Right lobe of liver (tissue), 6 donors: ENCODE results near the gene AP3D1. TPM values are rescaled to one million over a fixed set of nuclear protein-coding genes. Genes with fewer than 3 reads are reported as not detected.
A peak's percentile ranks its signal among the peaks of the same experiment; 100 is the strongest.
"Not testable (repeated sequence)": the region's sequence is repeated elsewhere in the genome, so short reads cannot be mapped to it uniquely, and the experiment has no call there.

Experiments
- ATAC-seq, 4 donors: fragments of 200-7000 bp; cut with Tn5 transposase; one replicate each; pipeline ENCODE4 v1.9.1; 2020; ENCODE audit warnings: mild to moderate bottlenecking in 4 of 4, moderate library complexity in 4 of 4
- DNase-seq, 3 donors: peaks; one replicate each; pipeline ENCODE4 v3.0.0-alpha.2; 2020
- H3K27ac ChIP-seq, 3 donors: fragments of 200-600 bp; one replicate each; pipeline ENCODE4 v1.8.0; 2022
- H3K27me3 ChIP-seq, 2 donors: fragments of 200-600 bp; one replicate each; pipeline ENCODE4 v1.8.0; 2022
- H3K36me3 ChIP-seq, 4 donors: fragments of 200-600 bp; sonication (generic) in 1 of 4; one replicate each; pipeline versions ENCODE4 v1.5.1 to v1.8.0; 2017 to 2022; ENCODE audit warnings: control low read depth in 1 of 4
- H3K4me1 ChIP-seq, 4 donors: fragments of 200-600 bp; sonication (generic) in 1 of 4; one replicate each; pipeline versions ENCODE4 v1.5.1 to v1.8.0; 2017 to 2022; ENCODE audit warnings: control low read depth in 1 of 4
- H3K4me3 ChIP-seq, 3 donors: fragments of 200-600 bp; one replicate each; pipeline ENCODE4 v1.8.0; 2022
- H3K9me3 ChIP-seq, 4 donors: fragments of 200-600 bp; sonication (generic) in 1 of 4; one replicate each; pipeline versions ENCODE4 v1.5.1 to v1.8.0; 2017 to 2022; ENCODE audit warnings: control low read depth in 1 of 4
- POLR2A ChIP-seq: fragments of 450-650 bp; IDR thresholded peaks from one replicate; pipeline ENCODE4 v1.6.1; 2017; ENCODE audit warnings: antibody characterized with exemption, mild to moderate bottlenecking
- WGBS: methylation state at CpG from one replicate; pipeline ENCODE4 v1.1.6; 2018; ENCODE audit warnings: low coverage, low lambda C conversion rate; ENCODE audit not compliant: insufficient coverage; ENCODE audit errors: missing lambda C conversion rate; 5-methylcytosine and 5-hydroxymethylcytosine counted together
- intact Hi-C, 2 donors: fragments of 100-400 bp; cut with DNase I; formaldehyde crosslinking; loops; one replicate each; pipeline versions ENCODE4 v1.11.2 to v1.14.1; 2022
- long read RNA-seq: library from polyadenylated mRNA; unstranded; transcript quantifications from one replicate; pipeline ENCODE4 v2.0.0, GENCODE V29; 2019
- total RNA-seq, 6 experiments: library from RNA; depleted of rRNA in 2 of 6; stranded (reverse); fragments of >200 nt in 2 of 6; fragmentation: NEBNext Ultra II Directional in 3 of 6; extraction: Animal tissue kit (Norgen Biotek cat#: 25700) in 3 of 6; gene quantifications; one replicate each; pipeline versions ENCODE4 v1.1.0 to v1.2.4, GENCODE V29; 2016 to 2023
- TF ChIP-seq, protein P1 (sequence below), 4 donors: fragments of 200-600 bp in 3 of 4; fragments of 450-650 bp in 1 of 4; IDR thresholded peaks; one replicate each; pipeline versions ENCODE4 v1.5.1 to v1.8.0; 2016 to 2022; ENCODE audit warnings: antibody characterized with exemption in 4 of 4, mild to moderate bottlenecking in 2 of 4
- donor health status: DM: no; HTN: yes; CAD: no.
- donor health status: DM: no; HTN: no; CAD: no.
- donor health status: DM: no; HTN: no; CAD: no.
- donor health status: DM: no; HTN: yes; CAD: no.
- donor health status: DM: no; HTN: yes; CAD: no.

The AP3D1 gene
- 10 to 100 TPM; 55.5 to 99.0 (median 65.5) TPM for total RNA-seq
- long read RNA-seq, partial matches to known transcripts, result 6 of 12 reads
- long read RNA-seq, other reads (novel, unspliced or antisense), result 6 of 12 reads

DNA sequence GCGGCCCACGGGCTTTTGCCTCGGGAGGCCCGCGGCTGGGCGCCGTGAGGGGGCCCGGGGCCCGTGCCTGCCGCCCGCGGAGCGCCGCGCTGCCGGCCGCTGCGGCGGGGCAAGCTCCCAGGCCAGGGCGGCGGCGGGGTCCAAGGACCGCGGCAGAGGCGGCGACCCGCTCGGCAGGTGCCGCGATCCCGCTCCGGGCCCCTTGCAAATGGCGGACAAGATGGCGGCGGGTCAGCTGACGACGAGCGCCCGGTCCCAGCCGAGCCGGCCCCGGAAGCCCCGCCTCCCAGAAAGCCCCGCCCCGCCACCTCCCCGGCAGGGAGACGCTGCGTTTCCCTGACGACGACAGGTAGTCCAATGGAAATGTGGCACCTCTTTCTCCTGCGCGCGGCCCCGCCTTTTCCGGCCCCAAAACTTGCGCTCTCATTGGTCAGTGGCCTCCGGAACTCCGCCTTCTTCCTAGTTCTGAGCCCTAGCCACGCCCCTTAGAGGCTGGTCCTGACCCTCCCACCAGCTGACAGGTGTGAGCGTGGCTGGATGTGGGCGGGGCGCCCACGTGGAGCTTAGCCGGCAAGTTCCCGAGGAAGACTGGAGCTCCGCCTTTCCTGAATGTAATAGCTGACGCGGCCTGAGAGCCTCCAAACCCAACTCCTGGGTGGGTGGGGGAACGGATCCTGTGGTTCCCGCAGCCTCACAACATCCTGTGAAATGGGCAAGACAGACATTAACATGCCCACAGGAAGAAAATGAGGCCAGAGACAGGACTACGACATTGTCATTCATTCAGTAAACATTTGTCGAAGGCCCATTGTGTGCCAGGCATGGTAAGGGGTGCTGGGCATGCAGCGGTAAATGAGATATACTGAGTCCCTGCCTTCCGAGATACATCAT lies at the start of gene AP3D1:
AP3D1 (minus strand) TSS at position 228 of the 891 bp plus-strand sequence. CDS start 232 bp downstream, outside the sequence.
- DNase-seq, result peak; percentile 100
- intact Hi-C loops, result loop anchor here in 1 of 2 donors (10.0 kb wide), 1 partner anchor 243 kb away; no protein-coding TSS in a partner anchor
- Histone ChIP-seq H3K27me3 (no peaks in the 10 kb centered on the region), H3K36me3 (no peaks in the 10 kb centered on the region), H3K4me1 (peaks cover 0 to 28% (median 14%) of the 10 kb centered on the region in 4 donors), H3K4me3 (peak within 1 kb of the TSS; percentile 58 to 98 (median 92)), H3K9me3 (no peaks in the 10 kb centered on the region), H3K27ac (peak within 1 kb of the TSS; percentile 32 to 80 (median 59))
- 12% methylated on average over 8 of the region's 74 CpGs for WGBS
- ATAC-seq, result peak; percentile 91 to 96 (median 94)
- TF ChIP-seq POLR2A, result peak; percentile 48
- TF ChIP-seq, protein P1, sequence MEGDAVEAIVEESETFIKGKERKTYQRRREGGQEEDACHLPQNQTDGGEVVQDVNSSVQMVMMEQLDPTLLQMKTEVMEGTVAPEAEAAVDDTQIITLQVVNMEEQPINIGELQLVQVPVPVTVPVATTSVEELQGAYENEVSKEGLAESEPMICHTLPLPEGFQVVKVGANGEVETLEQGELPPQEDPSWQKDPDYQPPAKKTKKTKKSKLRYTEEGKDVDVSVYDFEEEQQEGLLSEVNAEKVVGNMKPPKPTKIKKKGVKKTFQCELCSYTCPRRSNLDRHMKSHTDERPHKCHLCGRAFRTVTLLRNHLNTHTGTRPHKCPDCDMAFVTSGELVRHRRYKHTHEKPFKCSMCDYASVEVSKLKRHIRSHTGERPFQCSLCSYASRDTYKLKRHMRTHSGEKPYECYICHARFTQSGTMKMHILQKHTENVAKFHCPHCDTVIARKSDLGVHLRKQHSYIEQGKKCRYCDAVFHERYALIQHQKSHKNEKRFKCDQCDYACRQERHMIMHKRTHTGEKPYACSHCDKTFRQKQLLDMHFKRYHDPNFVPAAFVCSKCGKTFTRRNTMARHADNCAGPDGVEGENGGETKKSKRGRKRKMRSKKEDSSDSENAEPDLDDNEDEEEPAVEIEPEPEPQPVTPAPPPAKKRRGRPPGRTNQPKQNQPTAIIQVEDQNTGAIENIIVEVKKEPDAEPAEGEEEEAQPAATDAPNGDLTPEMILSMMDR (IDR thresholded peaks at IDR 0.05), result no peak

DNA sequence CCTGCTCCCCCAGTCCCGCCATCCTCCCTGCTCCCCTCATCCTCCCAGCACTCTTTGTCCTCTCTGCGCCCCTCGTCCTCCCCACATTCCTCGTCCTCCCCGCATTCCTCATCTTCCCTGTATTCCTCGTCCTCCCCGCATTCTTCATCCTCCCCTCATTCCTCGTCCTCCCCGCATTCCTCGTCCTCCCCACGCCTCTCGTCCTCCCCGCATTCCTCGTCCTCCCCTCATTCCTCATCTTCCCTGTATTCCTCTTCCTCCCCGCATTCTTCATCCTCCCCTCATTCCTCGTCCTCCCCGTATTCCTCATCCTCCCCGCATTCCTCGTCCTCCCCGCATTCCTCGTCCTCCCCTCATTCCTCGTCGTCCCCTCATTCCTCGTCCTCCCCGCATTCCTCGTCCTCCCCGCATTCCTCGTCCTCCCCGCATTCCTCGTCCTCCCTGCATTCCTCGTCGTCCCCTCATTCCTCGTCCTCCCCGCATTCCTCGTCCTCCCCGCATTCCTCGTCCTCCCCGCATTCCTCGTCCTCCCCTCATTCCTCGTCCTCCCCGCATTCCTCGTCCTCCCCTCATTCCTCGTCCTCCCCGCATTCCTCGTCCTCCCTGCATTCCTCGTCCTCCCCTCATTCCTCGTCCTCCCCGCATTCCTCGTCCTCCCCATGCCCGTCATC lies 49.4 kb upstream of the AP3D1 start:
- H3K27ac ChIP-seq, DNase-seq, H3K4me1 ChIP-seq, H3K27me3 ChIP-seq, intact Hi-C loops, ATAC-seq, H3K36me3 ChIP-seq, H3K4me3 ChIP-seq, H3K9me3 ChIP-seq: not testable (repeated sequence)
- WGBS, result 95% methylated on average over 37 of the region's 50 CpGs

DNA sequence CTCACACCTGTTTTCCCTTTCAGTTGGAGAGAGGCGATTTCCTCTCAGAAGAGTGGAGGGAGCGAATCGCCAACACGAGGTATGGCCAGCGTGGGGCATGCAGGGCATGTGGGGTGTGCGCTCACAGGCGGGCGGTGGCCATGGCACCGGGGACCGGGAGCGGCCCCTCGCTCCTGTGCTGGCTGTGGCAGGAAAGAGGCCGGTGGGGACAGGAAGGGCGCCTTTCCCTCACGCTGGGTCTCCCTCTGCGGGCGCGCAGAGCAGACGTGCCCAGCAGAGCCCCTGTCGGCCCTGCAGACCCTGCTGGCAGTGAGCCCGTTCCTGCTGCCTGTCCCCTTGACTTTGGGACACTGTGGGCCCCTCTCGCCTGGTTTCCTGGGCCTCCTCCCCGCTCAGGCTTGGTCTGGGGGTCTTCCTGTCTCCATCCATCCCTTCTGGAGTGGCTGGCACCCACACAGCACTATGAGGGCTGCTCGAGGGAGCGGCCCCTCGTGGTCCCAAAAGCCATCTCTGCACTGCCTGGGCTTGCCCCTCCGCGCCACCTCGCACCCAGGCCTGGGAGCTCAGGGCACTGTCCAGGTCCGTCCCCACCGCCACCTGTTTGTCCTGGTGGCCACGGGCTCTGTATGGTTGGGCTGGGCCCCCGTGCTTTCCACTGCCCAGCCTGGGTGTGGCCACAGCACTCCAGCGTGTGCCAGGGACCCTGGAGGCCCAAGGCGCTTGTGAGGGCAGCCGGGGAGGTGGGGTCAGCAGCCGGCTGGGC lies 48.7 kb upstream of the AP3D1 start:
- DNase-seq (no peak), ATAC-seq (no peak)
- peaks cover 0 to 7% (median 2%) of the 10 kb centered on the region in 4 donors for H3K36me3 ChIP-seq
- intact Hi-C loops, result no loop called here
- no peak overlapping the region for H3K4me3 ChIP-seq
- no peak for TF ChIP-seq POLR2A
- TF ChIP-seq, protein P1 (IDR thresholded peaks at IDR 0.05), result no peak
- no peaks in the 10 kb centered on the region for H3K9me3 ChIP-seq
- H3K27ac ChIP-seq, result no peak overlapping the region
- H3K4me1 ChIP-seq, result no peaks in the 10 kb centered on the region
- WGBS, result 72% methylated on average over 3 of the region's 37 CpGs
- no peaks in the 10 kb centered on the region for H3K27me3 ChIP-seq

DNA sequence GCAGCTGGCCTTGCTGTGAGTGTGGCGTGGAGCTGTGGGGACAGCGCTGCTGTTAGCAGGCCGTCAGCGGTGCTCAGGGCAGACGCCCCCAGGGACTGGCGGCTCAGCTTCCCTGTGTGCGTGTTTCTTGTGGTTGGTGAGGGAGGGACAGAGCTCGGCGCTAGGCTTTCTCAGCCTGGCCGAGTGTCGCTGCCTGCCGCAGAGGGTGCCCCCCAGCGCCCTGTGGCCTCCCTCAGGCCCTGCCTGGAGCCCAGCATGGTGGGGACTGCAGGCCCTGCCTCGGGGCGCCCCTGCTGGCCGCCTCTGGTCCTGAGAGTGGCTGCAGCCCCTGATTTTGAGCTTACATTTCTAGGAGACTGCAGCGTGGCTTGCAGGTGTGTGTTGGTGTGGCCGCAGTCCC lies 47.8 kb upstream of the AP3D1 start:
- intact Hi-C loops, result no loop called here
- H3K27me3 ChIP-seq, result no peaks in the 10 kb centered on the region
- no CpG with 5 or more reads among the region's 18 CpGs for WGBS
- H3K27ac ChIP-seq, result no peak overlapping the region
- no peaks in the 10 kb centered on the region for H3K4me1 ChIP-seq
- H3K4me3 ChIP-seq, result no peak overlapping the region
- no peak for TF ChIP-seq POLR2A
- TF ChIP-seq, protein P1 (IDR thresholded peaks at IDR 0.05), result no peak
- peaks cover 0 to 12% (median 2%) of the 10 kb centered on the region in 4 donors for H3K36me3 ChIP-seq
- DNase-seq (no peak), ATAC-seq (no peak)
- no peaks in the 10 kb centered on the region for H3K9me3 ChIP-seq
